Progenitor cell of endocrine pancreas (in vitro differentiated cells): Measurements from ENCODE around the gene PSAT1. TPM values are rescaled to one million over a fixed set of nuclear protein-coding genes. Genes with fewer than 3 reads are reported as not detected.

Experiments used
- DNase-seq: peaks from one replicate; pipeline ENCODE4 v3.0.0; 2021; ENCODE audit warnings: low spot score; ENCODE audit not compliant: unreplicated experiment
- H3K27ac Mint-ChIP-seq: 2 replicates; pipeline ENCODE4 v1.8.0; 2021; ENCODE audit warnings: mild to moderate bottlenecking, moderate library complexity, mixed read lengths
- H3K27me3 Mint-ChIP-seq: 2 replicates; pipeline ENCODE4 v1.8.0; 2021; ENCODE audit warnings: mixed read lengths
- H3K36me3 Mint-ChIP-seq: 2 replicates; pipeline ENCODE4 v1.8.0; 2022; ENCODE audit warnings: mixed read lengths; ENCODE audit not compliant: insufficient read depth
- H3K4me1 Mint-ChIP-seq: 2 replicates; pipeline ENCODE4 v1.8.0; 2021; ENCODE audit warnings: low read depth, mixed read lengths
- H3K4me3 Mint-ChIP-seq: 2 replicates; pipeline ENCODE4 v1.8.0; 2021; ENCODE audit warnings: low read depth, mild to moderate bottlenecking, moderate library complexity, mixed read lengths
- H3K9me3 Mint-ChIP-seq: 2 replicates; pipeline ENCODE4 v1.8.0; 2021; ENCODE audit warnings: low read depth, mixed read lengths
- CTCF ChIP-seq: fragments of 200-600 bp; sonication (generic); IDR thresholded peaks from one replicate; pipeline ENCODE4 v1.5.0; 2021; ENCODE audit warnings: antibody characterized with exemption, mild to moderate bottlenecking; ENCODE audit not compliant: unreplicated experiment
- total RNA-seq: library from RNA; stranded (reverse); gene quantifications from 2 replicates; pipeline ENCODE4 v1.2.1, GENCODE V29; 2021

The PSAT1 gene
- total RNA-seq, 1 donor from 2014 or later, result 67.4 TPM

DNA sequence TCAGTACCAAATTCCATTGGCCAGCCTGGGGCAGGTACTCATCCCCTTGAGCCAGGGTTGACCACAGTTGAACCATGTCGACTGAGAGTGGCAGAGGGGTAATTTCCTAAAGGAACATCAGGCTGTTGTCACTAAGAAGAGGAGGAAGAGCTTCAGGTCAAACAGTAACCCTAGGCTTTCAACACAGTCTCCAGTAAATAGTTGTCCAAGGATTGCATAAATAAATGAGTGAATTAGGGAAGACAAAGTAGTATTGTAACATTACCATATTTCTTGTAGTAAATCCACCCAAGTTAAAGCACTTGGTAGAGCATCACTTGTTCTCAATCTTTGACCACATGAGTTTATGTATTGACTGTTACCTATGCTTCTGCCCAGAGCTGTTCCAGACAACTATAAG is 7.4 kb downstream of the PSAT1 start:
- Mint-ChIP-seq H3K4me3 (no peak overlapping the region), H3K36me3 (peaks cover 30% of the 10 kb centered on the region), H3K9me3 (no peaks in the 10 kb centered on the region), H3K27me3 (no peaks in the 10 kb centered on the region), H3K27ac (no peak overlapping the region), H3K4me1 (no peaks in the 10 kb centered on the region)
- no peak for TF ChIP-seq CTCF
- no peak for DNase-seq

- Mint-ChIP-seq H3K4me1 (no peaks in the 10 kb centered on the region), H3K27me3 (no peaks in the 10 kb centered on the region), H3K9me3 (no peaks in the 10 kb centered on the region), H3K27ac (no peak overlapping the region), H3K36me3 (peaks cover 35% of the 10 kb centered on the region), H3K4me3 (no peak overlapping the region)
- no peak for DNase-seq
- TF ChIP-seq CTCF, result no peak
Measured at GRCh38 chr9:78306222-78307076, 9.5 kb downstream of the PSAT1 start.

DNA sequence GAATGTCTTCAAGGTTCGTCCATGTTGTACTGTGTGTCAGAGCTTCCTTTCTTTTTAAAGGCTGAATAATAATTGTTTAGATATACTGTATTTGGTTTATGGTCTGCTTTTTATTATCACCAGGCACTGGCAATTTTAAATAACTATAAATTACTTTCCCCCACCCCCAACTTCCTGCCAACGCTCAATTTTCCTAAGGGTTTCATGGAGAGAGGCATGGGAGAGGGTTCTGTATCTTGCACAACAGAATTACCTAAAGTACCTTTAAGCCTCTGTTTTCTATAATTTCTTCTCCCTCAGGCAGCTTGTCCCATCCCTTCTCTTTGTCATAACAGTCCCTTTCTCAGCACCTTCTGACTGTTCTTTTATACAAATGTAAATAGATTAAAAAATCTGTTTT is 10.4 kb downstream of the PSAT1 start:
- no peak for TF ChIP-seq CTCF
- Mint-ChIP-seq H3K4me3 (no peak overlapping the region), H3K27ac (no peak overlapping the region), H3K27me3 (no peaks in the 10 kb centered on the region), H3K36me3 (peaks cover 36% of the 10 kb centered on the region), H3K4me1 (peaks cover 2% of the 10 kb centered on the region), H3K9me3 (no peaks in the 10 kb centered on the region)
- DNase-seq, result no peak

- peaks cover 34% of the 10 kb centered on the region for H3K36me3 Mint-ChIP-seq
- TF ChIP-seq CTCF, result no peak
- no peak overlapping the region for H3K4me3 Mint-ChIP-seq
- peaks cover 2% of the 10 kb centered on the region for H3K4me1 Mint-ChIP-seq
- H3K27me3 Mint-ChIP-seq, result no peaks in the 10 kb centered on the region
- no peak overlapping the region for H3K27ac Mint-ChIP-seq
- no peak for DNase-seq
- no peaks in the 10 kb centered on the region for H3K9me3 Mint-ChIP-seq
Measured at GRCh38 chr9:78309066-78309465, 12.1 kb downstream of the PSAT1 start.

DNA sequence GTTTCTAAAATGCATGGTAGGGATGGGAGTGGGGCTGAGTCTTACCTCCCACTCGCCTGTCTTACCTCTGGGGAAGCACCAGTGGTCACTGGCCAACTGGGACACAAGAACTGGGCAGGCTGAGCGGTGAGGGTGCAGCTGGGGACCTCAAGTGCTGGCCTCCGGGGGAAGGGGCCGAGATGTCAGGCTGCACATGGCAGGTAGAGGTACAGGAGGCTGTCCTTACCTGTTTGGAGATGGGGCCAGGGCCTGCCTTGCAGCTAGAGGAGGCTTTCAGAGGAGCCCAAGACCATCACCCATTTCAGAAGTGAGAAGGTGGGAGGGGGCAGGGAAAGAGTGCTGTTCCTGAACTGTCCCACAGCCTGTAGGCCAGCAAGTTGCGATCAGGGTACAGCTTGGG is 14.2 kb downstream of the PSAT1 start:
- no peak overlapping the region for H3K4me3 Mint-ChIP-seq
- TF ChIP-seq CTCF, result no peak
- no peaks in the 10 kb centered on the region for H3K27me3 Mint-ChIP-seq
- DNase-seq, result no peak
- peaks cover 2% of the 10 kb centered on the region for H3K4me1 Mint-ChIP-seq
- no peak overlapping the region for H3K27ac Mint-ChIP-seq
- no peaks in the 10 kb centered on the region for H3K9me3 Mint-ChIP-seq
- peaks cover 34% of the 10 kb centered on the region for H3K36me3 Mint-ChIP-seq
